Osteoblast (primary cell): ENCODE measurements around the gene ATP8A1. TPM values are rescaled to one million over a fixed set of nuclear protein-coding genes. Genes with fewer than 3 reads are reported as not detected.

ENCODE experiments used
- DNase-seq: peaks from one replicate; pipeline ENCODE4 v3.0.0; 2011; ENCODE audit warnings: low spot score, mixed read lengths; ENCODE audit not compliant: insufficient read length; ENCODE audit errors: missing footprints
- H2AFZ ChIP-seq: 2 replicates; pipeline ENCODE4 v1.6.0; 2011; ENCODE audit warnings: mild to moderate bottlenecking, low read length
- H3K27ac ChIP-seq: 2 replicates; pipeline ENCODE4 v1.5.1; 2011; ENCODE audit warnings: mild to moderate bottlenecking, low read depth, low read length, moderate library complexity
- H3K27me3 ChIP-seq: 2 replicates; pipeline ENCODE4 v1.6.0; 2012; ENCODE audit warnings: mild to moderate bottlenecking, control low read depth, inconsistent platforms, low read length, moderate library complexity; ENCODE audit not compliant: insufficient read depth
- H3K36me3 ChIP-seq: 2 replicates; pipeline ENCODE4 v1.5.1; 2011; ENCODE audit warnings: mild to moderate bottlenecking, low read length, control low read depth, moderate library complexity; ENCODE audit not compliant: insufficient read depth
- H3K4me1 ChIP-seq: 2 replicates; pipeline ENCODE4 v1.5.1; 2011; ENCODE audit warnings: mild to moderate bottlenecking, low read length, control low read depth, moderate library complexity; ENCODE audit not compliant: insufficient read depth
- H3K4me2 ChIP-seq: 2 replicates; pipeline ENCODE4 v1.6.0; 2011; ENCODE audit warnings: mild to moderate bottlenecking, low read length; ENCODE audit not compliant: insufficient read depth
- H3K4me3 ChIP-seq: fragments of 200-600 bp; sonication (generic); 3 replicates; pipeline ENCODE4 v1.5.1; 2012; ENCODE audit warnings: mild to moderate bottlenecking, low read length, inconsistent platforms; ENCODE audit not compliant: insufficient read depth
- H3K79me2 ChIP-seq: 2 replicates; pipeline ENCODE4 v1.6.0; 2012; ENCODE audit warnings: mild to moderate bottlenecking, low read length, control low read depth, inconsistent platforms; ENCODE audit not compliant: insufficient read depth
- H3K9me3 ChIP-seq: 2 replicates; pipeline ENCODE4 v1.5.1; 2011; ENCODE audit warnings: low read depth, low read length, control low read depth
- H4K20me1 ChIP-seq: 2 replicates; pipeline ENCODE4 v1.6.0; 2012; ENCODE audit warnings: mild to moderate bottlenecking, low read length, control low read depth; ENCODE audit not compliant: insufficient read depth
- CTCF ChIP-seq: IDR thresholded peaks from 2 replicates; pipeline ENCODE4 v1.5.1; 2011; ENCODE audit warnings: mild to moderate bottlenecking, low read depth, low read length, moderate library complexity; ENCODE audit errors: extremely low read depth
- total RNA-seq: library from RNA; depleted of rRNA; stranded (reverse); fragments of >200 nt; gene quantifications from 2 replicates; pipeline ENCODE4 v1.2.3, GENCODE V29; 2012

Gene ATP8A1
- total RNA-seq, 1 donor, result 2.5 TPM

- Histone ChIP-seq H3K4me2 (no peak overlapping the region), H3K36me3 (no peaks in the 10 kb centered on the region), H3K4me3 (no peak overlapping the region), H3K79me2 (no peaks in the 10 kb centered on the region), H3K4me1 (no peaks in the 10 kb centered on the region), H2AFZ (no peak overlapping the region), H3K9me3 (no peaks in the 10 kb centered on the region), H4K20me1 (no peaks in the 10 kb centered on the region), H3K27me3 (no peaks in the 10 kb centered on the region), H3K27ac (no peak overlapping the region)
- no peak for DNase-seq
- TF ChIP-seq CTCF, result no peak
Measured at GRCh38 chr4:42490015-42490414, 166.9 kb downstream of the ATP8A1 start.

- Histone ChIP-seq H3K79me2 (no peaks in the 10 kb centered on the region), H3K4me1 (no peaks in the 10 kb centered on the region), H4K20me1 (no peaks in the 10 kb centered on the region), H2AFZ (no peak overlapping the region), H3K27me3 (no peaks in the 10 kb centered on the region), H3K9me3 (no peaks in the 10 kb centered on the region), H3K4me3 (no peak overlapping the region), H3K27ac (no peak overlapping the region), H3K36me3 (no peaks in the 10 kb centered on the region), H3K4me2 (no peak overlapping the region)
- no peak for DNase-seq
- TF ChIP-seq CTCF, result no peak
Measured at GRCh38 chr4:42489095-42489494, 167.8 kb downstream of the ATP8A1 start.

DNA sequence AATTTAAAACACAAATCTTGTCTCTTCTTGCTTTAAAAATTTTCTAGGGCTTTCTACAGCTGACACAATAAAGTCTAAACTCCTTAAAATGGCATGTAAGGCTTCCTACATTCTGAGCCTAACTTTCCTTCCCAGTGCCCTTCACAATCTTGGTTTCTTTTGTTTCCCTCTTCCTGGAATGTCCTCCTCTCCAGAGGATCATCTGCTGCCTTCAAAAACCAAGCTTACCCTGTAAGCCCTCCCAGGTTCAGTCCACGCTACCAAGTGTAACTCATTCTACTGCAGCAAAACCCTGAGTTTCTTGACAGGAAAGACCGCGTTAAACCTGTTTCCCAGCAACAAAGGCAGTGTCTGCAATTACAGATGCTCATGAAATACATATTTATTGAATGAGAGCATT, 168.4 kb downstream of the ATP8A1 start:
- no peaks in the 10 kb centered on the region for H3K79me2 ChIP-seq
- no peak overlapping the region for H3K4me3 ChIP-seq
- DNase-seq, result no peak
- H3K4me2 ChIP-seq, result no peak overlapping the region
- H3K4me1 ChIP-seq, result no peaks in the 10 kb centered on the region
- H4K20me1 ChIP-seq, result no peaks in the 10 kb centered on the region
- TF ChIP-seq CTCF, result no peak
- no peaks in the 10 kb centered on the region for H3K9me3 ChIP-seq
- H2AFZ ChIP-seq, result no peak overlapping the region
- H3K27me3 ChIP-seq, result no peaks in the 10 kb centered on the region
- H3K36me3 ChIP-seq, result no peaks in the 10 kb centered on the region
- H3K27ac ChIP-seq, result no peak overlapping the region

DNA sequence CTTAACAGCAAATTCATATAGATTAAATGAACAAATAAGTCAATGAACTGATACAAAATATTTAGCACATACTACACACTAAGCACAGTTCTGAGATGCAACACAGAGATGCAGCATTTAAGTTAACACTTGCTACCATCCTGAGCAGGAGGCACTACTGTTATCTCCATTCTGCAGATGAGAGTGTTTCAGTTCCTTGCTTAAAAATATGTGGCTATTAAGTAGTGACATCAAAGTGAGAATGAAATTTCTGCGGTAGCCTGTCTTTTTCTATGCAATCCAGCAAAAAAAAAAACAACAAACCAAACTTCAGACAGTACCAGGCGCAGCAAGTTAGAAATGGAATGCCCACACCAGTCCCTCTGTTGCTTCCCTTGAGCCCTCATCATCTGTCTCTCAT, 168.8 kb downstream of the ATP8A1 start:
- no peak overlapping the region for H2AFZ ChIP-seq
- no peak for TF ChIP-seq CTCF
- H3K27me3 ChIP-seq, result no peaks in the 10 kb centered on the region
- no peaks in the 10 kb centered on the region for H3K36me3 ChIP-seq
- DNase-seq, result no peak
- no peak overlapping the region for H3K4me2 ChIP-seq
- H3K27ac ChIP-seq, result no peak overlapping the region
- H3K4me1 ChIP-seq, result no peaks in the 10 kb centered on the region
- no peak overlapping the region for H3K4me3 ChIP-seq
- H3K79me2 ChIP-seq, result no peaks in the 10 kb centered on the region
- no peaks in the 10 kb centered on the region for H3K9me3 ChIP-seq
- no peaks in the 10 kb centered on the region for H4K20me1 ChIP-seq
